ENCODE data around the gene RAD51B.
"Not testable (repeated sequence)": the region's sequence is repeated elsewhere in the genome, so short reads cannot be mapped to it uniquely, and the experiment has no call there.

RAD51B gene

DNA sequence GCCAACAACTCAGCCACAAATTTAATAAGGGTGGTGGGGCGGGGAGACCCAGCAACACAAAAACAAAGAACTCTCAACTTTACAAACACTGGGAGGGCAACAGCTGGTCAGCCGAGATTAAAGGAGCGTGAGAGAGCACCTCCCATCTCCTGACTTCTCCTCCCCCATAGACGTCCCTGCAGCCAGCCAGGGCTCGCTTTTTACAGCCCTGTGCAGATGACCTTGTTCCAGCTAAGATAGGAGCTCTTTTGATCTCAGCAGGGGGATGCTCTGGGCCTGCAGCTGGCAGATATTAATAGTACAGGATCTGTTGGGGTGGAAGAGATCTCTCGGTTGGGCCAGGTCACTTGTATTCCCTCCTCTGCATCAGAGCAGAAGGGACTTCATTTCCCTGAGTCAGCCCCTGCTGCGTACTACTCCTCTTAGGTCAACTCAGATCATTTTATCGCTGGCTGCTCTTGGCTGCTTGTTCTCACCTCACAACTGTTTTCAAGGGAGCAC is 475.8 kb downstream of the RAD51B start:
- TF ChIP-seq Cebpa-rat (IDR thresholded peaks at IDR 0.05): no peak
- Histone ChIP-seq H3K9ac (peak overlapping the region; percentile 37; the same call in 1 of the 2 replicates), H3K9me3 (peaks cover 16% of the 10 kb centered on the region), H3K36me3 (peaks cover 5% of the 10 kb centered on the region; the same call in 1 of the 2 replicates), H3K4me2 (peak overlapping the region; percentile 72), H3K27ac (peak overlapping the region; percentile 77), H3K4me1 (peaks cover 74% of the 10 kb centered on the region), H3K27me3 (no peaks in the 10 kb centered on the region), H4K20me1 (no peaks in the 10 kb centered on the region), H3K4me3 (peak overlapping the region; percentile 21; the same call in 1 of the 2 replicates)

GRCh38 chr14:68297039-68297438 is 477.5 kb downstream of the RAD51B start:
- H4K20me1 ChIP-seq: no peaks in the 10 kb centered on the region
- H3K4me1 ChIP-seq: peaks cover 69% of the 10 kb centered on the region
- H3K27me3 ChIP-seq: no peaks in the 10 kb centered on the region
- H3K27ac ChIP-seq: no peak overlapping the region
- peaks cover 32% of the 10 kb centered on the region for H3K9me3 ChIP-seq
- H3K9ac ChIP-seq: no peak overlapping the region
- peaks cover 12% of the 10 kb centered on the region; the same call in 1 of the 2 replicates for H3K36me3 ChIP-seq
- no peak for TF ChIP-seq Cebpa-rat (IDR thresholded peaks at IDR 0.05)
- no peak overlapping the region for H3K4me3 ChIP-seq
- 0 out of 2 replicates have a peak overlapping the region, but pooled peaks have one; percentile 2 for H3K4me2 ChIP-seq

DNA sequence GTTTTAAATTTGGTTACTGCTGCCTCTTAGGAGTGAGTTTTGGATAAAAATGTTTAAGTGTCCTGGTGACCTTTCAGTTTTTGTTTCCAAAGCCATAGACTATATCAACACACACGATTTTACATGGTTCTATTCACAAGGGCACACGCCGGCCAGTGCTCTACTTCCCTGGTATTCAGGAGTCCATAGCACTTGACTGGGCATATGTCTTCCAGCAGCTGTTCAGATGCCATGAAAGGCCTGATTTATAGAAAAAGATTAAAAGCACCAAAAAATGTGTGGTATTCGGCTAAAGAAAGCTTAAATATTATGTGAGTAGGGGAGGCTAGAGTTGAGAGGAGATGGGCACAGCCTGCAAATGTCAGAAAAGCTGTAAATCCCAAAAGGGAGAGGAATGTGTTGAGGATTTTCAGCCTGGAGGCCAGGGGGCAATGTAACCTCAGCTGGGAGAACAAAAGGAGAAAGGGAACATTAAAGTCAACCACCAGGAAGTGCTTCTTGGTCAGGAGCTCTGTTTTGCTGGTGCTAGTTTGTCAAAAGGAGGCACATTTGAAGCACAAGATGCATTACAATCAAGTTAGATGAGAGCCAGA is 478.4 kb downstream of the RAD51B start:
- H3K36me3 ChIP-seq: peaks cover 16% of the 10 kb centered on the region; the same call in 1 of the 2 replicates
- no peak overlapping the region; the same call in 1 of the 2 replicates for H3K9ac ChIP-seq
- no peak overlapping the region for H3K4me3 ChIP-seq
- peak overlapping the region; percentile 47 for H3K27ac ChIP-seq
- H3K27me3 ChIP-seq: no peaks in the 10 kb centered on the region
- no peak for TF ChIP-seq Cebpa-rat (IDR thresholded peaks at IDR 0.05)
- H3K4me1 ChIP-seq: peaks cover 60% of the 10 kb centered on the region
- peak overlapping the region; percentile 39 for H3K4me2 ChIP-seq
- no peaks in the 10 kb centered on the region for H4K20me1 ChIP-seq
- H3K9me3 ChIP-seq: peaks cover 41% of the 10 kb centered on the region

DNA sequence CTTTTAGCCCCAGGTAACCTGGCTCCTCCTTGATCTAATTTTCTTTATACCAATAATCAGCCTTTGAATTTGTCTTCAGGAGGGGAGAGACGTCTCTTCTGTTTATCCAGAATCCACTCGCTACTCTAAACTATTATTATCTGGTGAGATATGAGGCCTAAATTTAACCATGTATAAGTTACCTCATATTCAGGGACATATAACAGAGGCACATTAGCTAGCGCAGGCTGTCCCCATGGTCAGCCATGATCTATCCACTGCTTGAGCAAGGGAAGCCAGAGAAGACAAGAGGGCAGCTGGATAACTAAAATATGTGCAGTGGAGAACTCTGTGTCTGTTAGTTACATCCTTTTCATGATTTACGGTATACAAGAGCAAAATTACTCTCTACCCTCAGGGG is 481.0 kb downstream of the RAD51B start:
- H3K4me3 ChIP-seq: no peak overlapping the region
- no peaks in the 10 kb centered on the region for H4K20me1 ChIP-seq

GRCh38 chr14:68301219-68301618 is 481.6 kb downstream of the RAD51B start:
- no peak overlapping the region for H3K4me2 ChIP-seq
- H3K36me3 ChIP-seq: peaks cover 16% of the 10 kb centered on the region; the same call in 1 of the 2 replicates
- peaks cover 47% of the 10 kb centered on the region for H3K9me3 ChIP-seq
- no peak overlapping the region for H3K9ac ChIP-seq
- H3K27me3 ChIP-seq: no peaks in the 10 kb centered on the region
- no peak overlapping the region for H3K27ac ChIP-seq
- no peak overlapping the region for H3K4me3 ChIP-seq
- H4K20me1 ChIP-seq: no peaks in the 10 kb centered on the region
- no peak for TF ChIP-seq Cebpa-rat (IDR thresholded peaks at IDR 0.05)
- H3K4me1 ChIP-seq: peaks cover 33% of the 10 kb centered on the region

More for the DNA sequence above, 481.0 kb downstream of the RAD51B start:
- H3K9me3 ChIP-seq: peaks cover 47% of the 10 kb centered on the region
- H3K4me1 ChIP-seq: peaks cover 39% of the 10 kb centered on the region
- peaks cover 16% of the 10 kb centered on the region; the same call in 1 of the 2 replicates for H3K36me3 ChIP-seq
- TF ChIP-seq Cebpa-rat (IDR thresholded peaks at IDR 0.05): no peak
- no peak overlapping the region for H3K27ac ChIP-seq
- H3K27me3 ChIP-seq: no peaks in the 10 kb centered on the region
- H3K4me2 ChIP-seq: no peak overlapping the region
- no peak overlapping the region for H3K9ac ChIP-seq

- not testable (repeated sequence) for H3K27ac ChIP-seq, H3K4me2 ChIP-seq, H4K20me1 ChIP-seq, H3K4me3 ChIP-seq, H3K9ac ChIP-seq, H3K27me3 ChIP-seq
- Histone ChIP-seq H3K9me3 (peaks cover 47% of the 10 kb centered on the region), H3K36me3 (peaks cover 16% of the 10 kb centered on the region; the same call in 1 of the 2 replicates), H3K4me1 (peaks cover 16% of the 10 kb centered on the region)
These were observed 483.4 kb downstream of the RAD51B start for GRCh38 chr14:68302938-68303337.

DNA sequence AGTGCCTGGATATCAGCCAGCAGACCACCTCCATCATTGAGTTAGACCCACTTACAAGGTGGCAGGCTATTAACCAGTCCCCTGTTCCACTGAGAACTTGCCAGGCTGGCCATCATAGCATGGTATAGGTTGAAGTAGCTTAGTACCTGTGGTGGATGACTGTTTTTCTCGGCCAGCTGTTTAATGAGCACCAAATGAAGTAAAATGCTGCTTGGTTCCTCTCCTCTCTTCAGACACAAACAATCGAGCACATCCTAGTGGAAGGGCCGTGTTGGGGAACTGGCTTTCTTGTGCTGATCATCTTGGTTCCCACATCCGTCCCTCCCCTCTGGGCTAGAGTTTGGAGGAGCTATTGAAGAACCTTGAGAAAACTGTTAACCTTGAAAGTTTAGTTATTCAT is 486.2 kb downstream of the RAD51B start:
- H3K9me3 ChIP-seq: peaks cover 28% of the 10 kb centered on the region
- no peaks in the 10 kb centered on the region for H4K20me1 ChIP-seq
- no peak overlapping the region for H3K4me3 ChIP-seq
- H3K9ac ChIP-seq: no peak overlapping the region
- no peak overlapping the region for H3K4me2 ChIP-seq
- no peaks in the 10 kb centered on the region for H3K27me3 ChIP-seq
- TF ChIP-seq Cebpa-rat (IDR thresholded peaks at IDR 0.05): no peak
- H3K27ac ChIP-seq: no peak overlapping the region
- peaks cover 11% of the 10 kb centered on the region; the same call in 1 of the 2 replicates for H3K36me3 ChIP-seq
- peaks cover 22% of the 10 kb centered on the region for H3K4me1 ChIP-seq

DNA sequence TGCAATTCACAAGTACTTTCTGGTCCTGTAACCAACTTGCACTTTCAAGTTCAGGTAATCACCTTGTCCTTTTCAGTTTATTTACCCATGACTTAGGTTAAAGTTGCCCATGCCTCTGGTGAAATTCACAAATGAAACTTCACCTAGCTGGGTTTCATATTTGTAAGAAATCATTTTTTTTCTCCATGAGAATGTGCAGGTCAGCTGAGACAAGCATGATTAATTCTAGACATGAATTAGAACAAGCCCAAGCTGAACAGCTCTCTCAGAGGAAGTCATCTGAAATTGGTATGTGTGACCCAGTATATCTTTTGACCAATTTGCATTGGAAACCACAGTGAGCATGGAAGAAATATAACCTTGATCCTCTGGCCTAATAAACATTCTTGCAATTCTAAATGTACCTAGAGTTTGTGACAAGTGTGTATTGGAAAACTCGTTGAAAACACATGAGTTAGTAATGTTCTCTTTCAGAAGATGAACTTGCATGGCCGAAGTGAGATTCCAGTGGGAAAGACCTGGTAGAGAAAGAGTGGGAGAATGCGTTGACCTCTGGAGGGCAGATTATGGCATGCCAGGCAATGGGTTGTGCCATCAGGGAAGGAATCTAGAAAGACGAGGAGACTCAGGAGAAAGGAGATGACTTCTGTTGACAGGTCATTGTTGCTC is 486.8 kb downstream of the RAD51B start:
- Histone ChIP-seq H3K4me3 (no peak overlapping the region), H3K27ac (no peak overlapping the region), H3K9ac (no peak overlapping the region), H3K36me3 (peaks cover 10% of the 10 kb centered on the region; the same call in 1 of the 2 replicates), H3K27me3 (no peaks in the 10 kb centered on the region), H3K9me3 (peaks cover 22% of the 10 kb centered on the region), H3K4me1 (peaks cover 20% of the 10 kb centered on the region), H4K20me1 (no peaks in the 10 kb centered on the region), H3K4me2 (no peak overlapping the region)
- TF ChIP-seq Cebpa-rat (IDR thresholded peaks at IDR 0.05): no peak

- H3K4me3 ChIP-seq: no peak overlapping the region
- no peaks in the 10 kb centered on the region for H4K20me1 ChIP-seq
- no peak overlapping the region for H3K9ac ChIP-seq
- H3K36me3 ChIP-seq: peaks cover 5% of the 10 kb centered on the region; the same call in 1 of the 2 replicates
- no peak overlapping the region for H3K4me2 ChIP-seq
- TF ChIP-seq Cebpa-rat (IDR thresholded peaks at IDR 0.05): no peak
- no peaks in the 10 kb centered on the region for H3K27me3 ChIP-seq
- H3K9me3 ChIP-seq: peaks cover 14% of the 10 kb centered on the region
- peaks cover 20% of the 10 kb centered on the region for H3K4me1 ChIP-seq
- H3K27ac ChIP-seq: no peak overlapping the region
These were observed 487.6 kb downstream of the RAD51B start for GRCh38 chr14:68306934-68307789.
